Body of pancreas (tissue), 4 donors: Measurements from ENCODE around the gene CCDC116. TPM values are rescaled to one million over a fixed set of nuclear protein-coding genes. Genes with fewer than 3 reads are reported as not detected.

Experiments
- ATAC-seq: fragments of 150-250 bp; one replicate; pipeline ENCODE4 v1.9.1; 2016
- DNase-seq, 4 donors: peaks; one replicate each; pipeline ENCODE4 v3.0.0-alpha.2; 2019
- H3K27ac ChIP-seq, 4 donors: fragments of 200-600 bp; sonication (generic); 1 replicate in 3 of 4; 2 replicates in 1 of 4; pipeline versions ENCODE4 v1.5.1 to v1.6.1; 2016 to 2019; ENCODE audit warnings: mild to moderate bottlenecking in 1 of 4, mixed read lengths in 1 of 4, moderate library complexity in 1 of 4
- H3K27me3 ChIP-seq, 2 donors: fragments of 200-600 bp; sonication (generic); one replicate each; pipeline ENCODE4 v1.6.0; 2016; ENCODE audit warnings: mild to moderate bottlenecking in 1 of 2
- H3K36me3 ChIP-seq, 2 donors: fragments of 200-600 bp; sonication (generic); replicated peaks in 1 of 2; 2 replicates each; pipeline ENCODE4 v1.5.1; 2016; ENCODE audit warnings: low read depth in 2 of 2; ENCODE audit not compliant: insufficient read depth in 1 of 2
- H3K4me1 ChIP-seq: fragments of 200-600 bp; sonication (generic); one replicate; pipeline ENCODE4 v1.6.0; 2016
- H3K4me3 ChIP-seq, 2 donors: fragments of 200-600 bp; sonication (generic); 1 replicate in 1 of 2; 2 replicates in 1 of 2; pipeline ENCODE4 v1.5.1; 2016 to 2019
- H3K9me3 ChIP-seq, 3 donors: fragments of 200-600 bp; sonication (generic); 1 replicate in 2 of 3; 2 replicates in 1 of 3; pipeline ENCODE4 v1.5.1; 2016
- CTCF ChIP-seq, 7 experiments: fragments of 450-650 bp in 4 of 7; fragments of 200-600 bp in 3 of 7; sonication (generic) in 3 of 7; IDR thresholded peaks; one replicate each; pipeline ENCODE4 v1.5.1; 2016 to 2019; ENCODE audit warnings: antibody characterized with exemption in 7 of 7
- POLR2A ChIP-seq, 3 donors: fragments of 450-650 bp; IDR thresholded peaks; one replicate each; pipeline ENCODE4 v1.6.1; 2016; ENCODE audit warnings: antibody characterized with exemption in 3 of 3, mild to moderate bottlenecking in 2 of 3
- WGBS, 2 donors: methylation state at CpG; one replicate each; pipeline ENCODE4 v1.1.5; 2017; 5-methylcytosine and 5-hydroxymethylcytosine counted together
- intact Hi-C: fragments of 100-400 bp; cut with DNase I; formaldehyde crosslinking; loops from one replicate; pipeline ENCODE4 v1.15.1; 2023
- total RNA-seq, 2 donors: library from RNA; depleted of rRNA; stranded (reverse); fragments of >200 nt; gene quantifications; one replicate each; pipeline ENCODE4 v1.1.0, GENCODE V29; 2016

Gene CCDC116
- total RNA-seq, 2 donors from 2014 or later = 0.52 TPM; not detected in 1

- intact Hi-C loops = no loop called here
- Histone ChIP-seq H3K9me3 (no peaks in the 10 kb centered on the region), H3K4me1 (peaks cover 18% of the 10 kb centered on the region), H3K27me3 (no peaks in the 10 kb centered on the region), H3K4me3 (no peak overlapping the region), H3K36me3 (no peaks in the 10 kb centered on the region), H3K27ac (no peak overlapping the region)
- WGBS, 2 donors = 95 to 96% methylated on average over 16 to 18 of the region's 18 CpGs
- TF ChIP-seq CTCF (IDR thresholded peaks at IDR 0.05) = no peak
- TF ChIP-seq POLR2A (IDR thresholded peaks at IDR 0.05) = no peak
- no peak for ATAC-seq
- DNase-seq = no peak
Observed at GRCh38 chr22:21632931-21633330, 371 bp downstream of the CCDC116 start.

GRCh38 chr22:21633481-21633880, 921 bp downstream of the CCDC116 start:
- DNase-seq = no peak
- H3K4me3 ChIP-seq = no peak overlapping the region
- ATAC-seq = no peak
- H3K4me1 ChIP-seq = peaks cover 13% of the 10 kb centered on the region
- WGBS, 2 donors = 79 to 89% methylated on average over 2 to 4 of the region's 4 CpGs
- TF ChIP-seq POLR2A (IDR thresholded peaks at IDR 0.05) = no peak
- TF ChIP-seq CTCF (IDR thresholded peaks at IDR 0.05) = no peak
- H3K36me3 ChIP-seq = no peaks in the 10 kb centered on the region
- no peaks in the 10 kb centered on the region for H3K27me3 ChIP-seq
- intact Hi-C loops = no loop called here
- H3K27ac ChIP-seq = no peak overlapping the region
- no peaks in the 10 kb centered on the region for H3K9me3 ChIP-seq

DNA sequence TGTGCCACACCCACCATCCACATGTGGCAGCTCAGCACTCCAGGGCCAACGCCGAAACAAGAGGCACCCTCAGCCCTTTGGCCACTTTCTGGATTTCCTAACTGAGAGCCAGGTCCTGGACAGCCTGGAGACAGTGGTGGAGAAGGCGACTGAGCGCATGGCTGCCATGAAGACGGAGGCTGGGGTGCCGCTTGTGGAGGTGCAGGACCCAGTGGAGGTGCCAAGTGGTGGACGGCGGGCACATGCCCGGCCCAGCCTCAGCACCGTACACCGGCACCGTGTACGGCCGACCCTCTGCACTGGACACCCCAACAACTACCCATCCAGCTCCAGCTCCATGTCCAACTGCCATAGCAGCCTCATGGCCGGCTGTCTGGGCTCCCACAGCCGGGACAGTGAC, 1.5 kb downstream of the CCDC116 start:
- DNase-seq (no peak), ATAC-seq (no peak)
- no peaks in the 10 kb centered on the region for H3K27me3 ChIP-seq
- H3K4me1 ChIP-seq = peaks cover 7% of the 10 kb centered on the region
- no peak overlapping the region for H3K4me3 ChIP-seq
- no peaks in the 10 kb centered on the region for H3K36me3 ChIP-seq
- TF ChIP-seq POLR2A (IDR thresholded peaks at IDR 0.05) = no peak
- TF ChIP-seq CTCF (IDR thresholded peaks at IDR 0.05) = no peak
- no peaks in the 10 kb centered on the region for H3K9me3 ChIP-seq
- intact Hi-C loops = no loop called here
- H3K27ac ChIP-seq = no peak overlapping the region
- 91% methylated on average over 14 of the region's 16 CpGs; no CpG with 5 or more reads in 1 of the 2 donors for WGBS, 2 donors

DNA sequence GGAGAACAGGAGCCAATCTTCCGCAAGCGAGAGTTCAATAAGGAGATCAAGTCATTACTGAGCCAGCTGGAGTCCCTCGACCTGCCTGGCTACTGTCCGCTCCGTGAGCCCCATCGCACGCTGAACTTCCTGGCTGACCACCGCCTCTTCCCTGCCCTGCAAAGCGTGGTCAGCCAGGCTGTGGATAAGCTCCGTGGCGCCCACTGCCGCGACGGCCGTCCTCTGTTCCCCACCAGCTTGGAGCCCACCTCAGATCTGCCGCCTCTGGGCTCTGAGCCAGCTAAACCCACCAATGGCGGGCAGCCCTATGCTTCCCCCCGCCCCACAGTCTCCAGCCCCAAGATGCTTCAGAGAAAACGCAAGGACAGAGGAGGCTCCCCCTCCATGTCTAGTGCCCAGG, 2.3 kb downstream of the CCDC116 start:
- ATAC-seq = no peak

More for the DNA sequence above, 2.3 kb downstream of the CCDC116 start:
- no peaks in the 10 kb centered on the region for H3K27me3 ChIP-seq
- no peak overlapping the region for H3K4me3 ChIP-seq
- no peaks in the 10 kb centered on the region for H3K9me3 ChIP-seq
- intact Hi-C loops = no loop called here
- WGBS, 2 donors = 85 to 88% methylated on average over 5 to 19 of the region's 19 CpGs
- no peaks in the 10 kb centered on the region for H3K36me3 ChIP-seq
- TF ChIP-seq CTCF (IDR thresholded peaks at IDR 0.05) (no peak), POLR2A (IDR thresholded peaks at IDR 0.05) (no peak)
- H3K4me1 ChIP-seq = peaks cover 5% of the 10 kb centered on the region
- no peak overlapping the region for H3K27ac ChIP-seq
- no peak for DNase-seq
